HT1080 (cell line): ENCODE results near the gene SLC25A27. TPM values are rescaled to one million over a fixed set of nuclear protein-coding genes. Genes with fewer than 3 reads are reported as not detected.
"Not testable (repeated sequence)": the region's sequence is repeated elsewhere in the genome, so short reads cannot be mapped to it uniquely, and the experiment has no call there.

Source experiments
- DNase-seq: peaks from one replicate; pipeline ENCODE4 v3.0.0-alpha.2; 2015; ENCODE audit warnings: low read depth
- polyA plus RNA-seq, 2 experiments: library from polyadenylated mRNA; depleted of rRNA; stranded (reverse); fragments of >200 nt; gene quantifications; 2 replicates each; pipeline ENCODE4 v1.2.3, GENCODE V29; 2015
- total RNA-seq: library from RNA; depleted of rRNA; stranded (reverse); fragments of >200 nt; shearing (Covaris generic); gene quantifications from 2 replicates; pipeline ENCODE4 v1.2.3, GENCODE V29; 2014; rRNA removed

SLC25A27 gene, protein sequence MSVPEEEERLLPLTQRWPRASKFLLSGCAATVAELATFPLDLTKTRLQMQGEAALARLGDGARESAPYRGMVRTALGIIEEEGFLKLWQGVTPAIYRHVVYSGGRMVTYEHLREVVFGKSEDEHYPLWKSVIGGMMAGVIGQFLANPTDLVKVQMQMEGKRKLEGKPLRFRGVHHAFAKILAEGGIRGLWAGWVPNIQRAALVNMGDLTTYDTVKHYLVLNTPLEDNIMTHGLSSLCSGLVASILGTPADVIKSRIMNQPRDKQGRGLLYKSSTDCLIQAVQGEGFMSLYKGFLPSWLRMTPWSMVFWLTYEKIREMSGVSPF
- 0.90 and 2.7 TPM in 2 replicates for total RNA-seq
- 0.99 and 1.3 TPM in 2 replicates for polyA plus RNA-seq (2015; cell fraction: cytosol; rRNA removed)
- 47.5 and 78.4 TPM in 2 replicates for polyA plus RNA-seq (2015; cell fraction: nucleus; rRNA removed)

DNA sequence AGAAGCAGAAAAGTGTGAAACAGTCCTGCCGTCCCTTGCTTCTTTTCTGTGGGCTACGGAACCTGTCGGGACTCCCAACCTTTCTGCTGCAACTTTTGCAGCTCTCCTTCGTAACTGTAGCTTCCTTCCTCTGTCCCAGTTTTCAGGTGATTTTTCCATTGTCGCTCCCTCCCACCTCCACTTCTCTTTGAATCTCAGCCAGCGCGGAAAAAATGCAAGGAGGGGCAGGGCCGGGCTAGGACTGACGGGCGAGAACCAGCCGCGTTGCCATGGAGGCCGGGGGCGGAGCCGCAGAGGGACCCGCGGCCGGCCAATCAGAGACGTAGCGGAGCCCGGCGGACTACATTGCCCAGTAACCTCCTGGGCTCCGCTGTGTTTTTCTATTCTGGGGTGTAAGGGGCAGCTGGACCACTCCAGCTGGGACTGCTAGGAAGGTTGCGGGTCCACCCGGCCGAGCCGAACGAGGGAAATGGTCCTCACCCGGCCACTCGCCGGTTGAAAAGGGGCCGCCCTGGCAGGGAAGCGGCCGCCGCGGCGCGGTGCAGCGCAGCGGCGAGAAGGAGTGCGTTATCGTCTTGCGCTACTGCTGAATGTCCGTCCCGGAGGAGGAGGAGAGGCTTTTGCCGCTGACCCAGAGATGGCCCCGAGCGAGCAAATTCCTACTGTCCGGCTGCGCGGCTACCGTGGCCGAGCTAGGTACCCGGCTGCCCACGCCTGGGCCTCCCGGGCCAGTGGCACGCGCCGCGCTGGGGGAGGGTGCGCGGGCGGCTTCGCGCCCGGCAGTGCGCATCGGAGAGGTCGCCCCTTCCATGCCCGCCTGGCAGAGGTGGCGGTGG lies at the start of gene SLC25A27, which contains the start of gene CYP39A1:
SLC25A27 (plus strand) TSS at position 373 of the 836 bp plus-strand sequence; CDS start at position 591, 218 bp downstream.
CYP39A1 (minus strand) TSS at position 216 of the 836 bp plus-strand sequence. CDS start 236 bp downstream, outside the sequence.
- peak; percentile 88 for DNase-seq

DNA sequence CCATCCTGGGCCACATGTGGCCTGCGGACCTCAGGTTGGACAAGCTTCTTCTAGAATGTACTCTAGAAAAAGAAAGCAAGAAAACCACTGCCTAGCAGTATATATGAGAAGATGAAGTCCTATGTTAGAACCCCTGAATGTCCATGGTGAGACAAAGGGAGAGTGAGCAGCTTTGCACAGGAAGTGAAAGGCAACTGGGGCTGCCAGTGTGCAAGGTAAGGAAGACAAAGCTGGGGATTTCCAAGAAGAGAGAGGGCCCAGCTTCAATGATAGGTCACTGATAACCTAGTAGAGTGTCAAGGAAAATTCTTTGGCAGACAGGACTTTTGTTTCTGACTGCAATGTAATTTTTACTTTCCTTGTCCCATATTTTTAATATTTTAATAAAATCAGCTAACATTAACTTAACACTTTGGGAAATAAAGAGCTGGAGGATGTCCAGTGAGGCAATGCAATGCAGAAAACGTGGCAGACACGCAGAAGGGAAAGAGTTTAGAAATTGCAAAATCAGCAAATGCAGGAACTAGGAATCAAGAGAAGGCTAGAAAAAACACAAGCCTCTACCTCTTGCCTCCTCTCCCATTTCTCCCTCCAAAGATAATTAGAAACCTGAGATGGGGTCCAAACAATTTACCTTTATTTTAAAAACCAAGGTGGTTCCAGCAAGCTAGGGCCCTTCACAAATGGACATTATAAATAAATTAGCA lies 47.5 kb upstream of the SLC25A27 start:
- DNase-seq = no peak

DNA sequence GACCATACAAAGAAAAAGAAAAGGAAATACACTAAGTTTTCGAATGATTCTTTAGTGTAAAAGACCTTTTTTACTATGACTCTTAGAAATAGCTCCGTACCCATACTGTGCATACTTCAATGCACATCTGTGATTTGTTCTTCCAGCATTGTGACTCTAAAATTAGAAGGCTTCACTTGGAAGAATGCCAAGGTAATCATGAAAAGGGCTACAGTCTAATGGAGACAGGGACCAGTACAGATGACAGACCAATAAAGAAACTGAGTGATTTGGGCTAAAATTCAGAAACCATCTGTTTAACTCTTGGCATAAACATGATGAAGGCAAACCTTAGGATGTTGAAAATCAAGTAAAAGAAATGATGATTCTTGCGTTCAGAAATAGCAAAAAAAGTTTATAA lies 46.4 kb upstream of the SLC25A27 start:
- no peak for DNase-seq

DNA sequence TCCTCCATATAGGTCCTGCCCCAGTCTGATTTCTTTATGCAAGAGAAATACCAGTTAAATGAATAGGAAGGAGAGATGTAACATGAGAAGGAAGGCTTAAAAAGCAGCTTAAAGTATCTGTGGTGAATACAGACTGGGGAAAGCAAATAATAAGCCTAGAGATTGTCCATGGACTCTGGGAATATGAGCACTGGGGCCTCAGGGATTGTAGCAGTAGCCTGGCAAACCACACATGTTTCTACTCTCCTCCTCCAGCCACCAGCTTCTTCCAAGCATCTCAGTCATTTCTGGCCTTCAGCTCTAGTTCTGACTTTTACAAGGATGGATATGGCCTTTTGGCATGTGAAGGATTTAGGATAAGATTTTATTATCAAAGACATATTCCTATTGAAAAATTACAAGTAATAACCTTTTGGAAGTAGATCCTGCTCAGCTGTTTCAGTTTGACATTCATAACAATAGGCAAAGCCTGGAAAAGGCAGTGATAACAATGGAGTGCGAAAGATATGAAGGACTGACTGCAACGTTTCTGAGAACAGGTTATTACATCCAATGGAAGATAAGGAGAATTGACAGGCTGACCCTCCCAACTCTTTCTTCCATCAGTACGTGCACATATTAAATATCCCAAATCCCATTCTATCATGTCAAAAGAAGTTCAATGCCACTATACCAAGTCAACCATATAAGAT lies 41.8 kb upstream of the SLC25A27 start:
- no peak for DNase-seq

DNA sequence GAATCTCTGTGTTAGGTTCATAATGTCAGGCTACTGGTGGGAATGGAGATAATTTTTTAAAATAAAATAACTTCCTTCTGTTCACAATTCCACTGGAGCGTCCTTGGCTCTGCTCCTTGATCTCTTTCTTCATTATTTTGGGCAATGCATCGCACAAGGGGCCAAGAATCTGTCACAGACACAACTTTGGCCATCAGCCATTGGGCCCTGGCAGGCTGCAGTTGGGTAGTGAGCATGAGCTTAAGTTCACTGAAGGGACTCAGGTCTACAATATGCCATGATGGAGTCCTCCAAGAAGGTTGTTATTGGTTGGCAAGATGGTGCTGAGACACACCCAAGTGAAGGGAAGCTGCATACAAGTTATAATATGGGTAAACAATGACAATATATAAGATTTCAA lies 40.1 kb upstream of the SLC25A27 start:
- no peak for DNase-seq

DNA sequence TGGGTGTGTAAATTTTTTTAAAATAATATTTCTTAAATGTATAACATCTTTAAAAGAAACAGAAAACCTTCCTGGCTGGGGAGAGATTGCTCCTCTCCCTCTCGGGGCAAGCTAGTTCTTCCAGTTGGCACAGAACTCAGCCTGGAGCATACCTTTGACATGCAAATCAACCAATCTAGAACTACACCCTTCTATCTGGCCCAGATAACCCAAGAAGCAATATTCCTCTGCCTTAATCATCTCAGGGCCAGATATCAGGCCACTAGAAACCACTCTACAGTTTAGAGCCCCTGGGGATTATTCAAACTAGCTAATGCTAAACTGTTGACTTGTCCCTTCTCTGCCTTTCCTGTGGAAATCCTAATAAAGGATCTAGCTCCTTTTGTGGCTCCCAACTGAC lies 34.0 kb upstream of the SLC25A27 start:
- DNase-seq = no peak

DNA sequence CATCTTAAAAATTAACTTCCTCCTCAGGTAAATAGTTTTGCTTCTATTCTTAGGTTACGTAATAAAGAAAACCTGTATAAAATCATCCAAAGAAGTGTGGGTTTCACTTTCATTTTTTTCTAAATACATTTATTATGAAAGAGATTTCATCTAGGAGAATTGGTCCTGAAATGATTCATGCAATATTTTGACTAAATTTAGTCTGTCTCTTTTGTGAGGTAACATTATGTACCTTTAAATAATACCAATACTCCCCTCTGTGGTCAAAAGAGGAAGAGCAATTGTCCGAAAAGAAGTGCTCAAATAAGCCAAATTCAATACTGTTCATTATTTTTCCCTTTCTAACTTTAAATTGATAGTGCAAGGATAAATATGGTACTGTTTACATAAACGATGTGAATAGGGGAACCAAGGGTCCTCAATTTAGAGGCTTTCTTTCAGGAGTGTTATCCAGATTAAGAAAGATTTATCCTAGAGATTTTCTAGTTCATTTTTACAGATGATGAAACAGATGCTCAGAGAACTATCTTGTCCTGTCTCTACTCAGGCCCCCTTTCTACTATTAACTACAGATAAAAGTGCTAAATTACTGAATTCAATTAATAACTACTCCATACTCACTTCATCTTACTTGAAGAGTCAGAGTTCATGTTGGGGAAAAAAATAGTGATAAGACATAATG lies 26.4 kb upstream of the SLC25A27 start:
- DNase-seq = peak; percentile 8

DNA sequence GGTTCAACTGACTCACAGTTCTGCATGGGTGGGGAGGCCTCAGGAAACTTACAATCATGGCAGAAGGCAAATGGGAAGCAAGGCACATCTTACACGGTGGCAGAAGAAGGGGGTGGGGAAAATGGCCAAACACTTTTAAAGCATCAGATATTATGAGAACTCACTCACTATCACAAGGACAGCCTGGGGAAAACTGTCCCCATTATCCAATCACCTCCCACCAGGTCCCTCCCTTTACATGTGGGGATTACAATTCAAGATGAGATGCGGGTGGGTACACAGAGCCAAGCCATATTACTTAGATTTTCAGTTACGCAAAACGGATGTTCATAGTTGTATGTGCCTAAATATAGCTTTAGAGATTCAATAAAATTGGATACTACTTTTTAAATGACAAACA lies 25.8 kb upstream of the SLC25A27 start:
- DNase-seq = no peak

DNA sequence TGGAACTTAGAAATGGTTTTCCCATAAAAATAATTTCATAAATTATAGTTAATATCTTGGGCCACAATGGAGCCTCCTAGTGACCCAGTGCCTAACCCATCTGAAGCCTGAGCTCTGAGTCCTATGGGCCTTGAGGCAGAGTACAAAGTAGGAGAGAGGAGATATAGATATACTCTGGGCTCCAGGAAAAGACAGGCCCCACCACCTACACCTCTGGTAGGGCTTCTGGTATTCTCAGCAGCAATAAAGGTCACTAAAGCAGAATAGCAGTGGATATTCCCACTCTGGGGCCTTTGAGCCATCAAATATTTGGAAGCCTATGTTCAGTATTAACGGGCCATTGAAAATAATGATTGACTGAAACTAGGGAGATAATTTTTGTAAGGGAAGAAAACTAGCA lies 24.3 kb upstream of the SLC25A27 start:
- no peak for DNase-seq

DNA sequence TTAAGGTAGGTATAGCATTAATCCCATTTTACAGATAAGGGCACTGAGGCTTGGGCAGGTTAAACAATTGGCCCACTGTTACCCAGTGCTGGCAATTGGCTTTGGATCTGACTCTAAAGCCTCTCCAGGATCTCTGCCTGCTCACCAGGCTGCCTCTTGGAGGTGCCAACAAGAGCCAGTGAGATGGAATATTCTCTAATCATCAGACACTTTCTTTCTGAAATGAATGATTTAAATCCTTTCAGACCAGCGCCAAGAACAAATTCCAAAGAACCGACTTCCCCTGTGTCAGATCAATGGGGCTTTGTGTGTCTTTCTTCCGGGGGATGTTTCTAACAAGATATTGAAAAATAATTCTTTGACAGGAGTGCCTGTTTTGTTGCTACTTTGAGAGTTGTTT lies 23.8 kb upstream of the SLC25A27 start:
- DNase-seq = no peak

DNA sequence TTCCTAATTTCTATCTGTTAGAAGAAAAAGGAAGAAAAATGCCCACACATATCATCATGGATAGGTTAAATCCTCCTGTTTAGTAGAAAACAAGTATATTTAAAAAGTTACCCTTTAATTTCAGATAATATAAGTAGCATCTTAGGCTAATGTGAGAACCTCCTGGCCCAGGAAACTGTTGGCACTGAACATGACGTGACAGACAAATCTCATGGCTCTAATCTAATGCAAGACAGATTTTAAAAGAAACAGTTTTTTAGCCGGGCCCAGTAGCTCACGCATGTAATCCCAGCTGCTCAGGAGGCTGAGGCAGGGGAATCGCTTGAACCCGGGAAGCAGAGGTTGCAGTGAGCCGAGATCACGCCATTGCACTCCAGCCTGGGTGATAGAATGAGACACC lies 23.1 kb upstream of the SLC25A27 start:
- DNase-seq = no peak

DNA sequence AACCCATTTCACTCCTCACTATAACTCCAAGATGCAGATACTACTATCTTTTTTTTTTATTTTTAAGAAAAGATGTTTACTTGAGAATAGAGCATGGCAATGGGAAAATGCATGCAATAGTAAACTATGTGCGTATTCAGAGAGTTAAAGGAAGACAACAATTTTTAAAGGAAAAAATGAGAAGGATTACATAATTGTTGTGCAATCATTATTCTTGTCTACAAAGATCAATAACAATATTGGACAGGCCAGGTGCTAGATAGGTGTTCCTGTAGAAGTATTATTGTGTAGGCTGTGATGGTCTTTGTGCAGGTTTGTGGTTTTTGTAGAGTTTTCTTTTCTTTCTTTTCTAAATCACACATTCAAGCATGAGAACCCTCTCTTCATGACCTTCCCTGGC lies 20.7 kb upstream of the SLC25A27 start:
- no peak for DNase-seq

DNA sequence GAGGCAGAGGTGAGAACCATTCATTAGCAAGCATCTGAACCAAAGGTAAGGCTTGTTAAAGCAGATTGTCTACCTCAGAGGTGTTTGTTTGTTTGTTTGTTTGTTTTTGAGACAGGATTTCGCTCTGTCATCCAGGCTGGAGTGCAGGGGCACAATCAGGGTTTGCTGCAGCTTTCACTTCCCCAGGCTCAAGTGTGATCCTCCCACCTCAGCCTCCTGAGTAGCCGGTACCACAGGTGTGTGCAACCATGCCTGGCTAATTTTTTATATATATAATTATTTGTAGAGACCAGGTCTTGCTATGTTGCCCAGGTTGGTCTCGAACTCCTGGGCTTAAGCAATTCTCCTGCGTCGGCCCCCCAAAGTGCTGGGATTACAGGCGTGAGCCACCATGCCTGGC lies 17.3 kb upstream of the SLC25A27 start:
- no peak for DNase-seq

DNA sequence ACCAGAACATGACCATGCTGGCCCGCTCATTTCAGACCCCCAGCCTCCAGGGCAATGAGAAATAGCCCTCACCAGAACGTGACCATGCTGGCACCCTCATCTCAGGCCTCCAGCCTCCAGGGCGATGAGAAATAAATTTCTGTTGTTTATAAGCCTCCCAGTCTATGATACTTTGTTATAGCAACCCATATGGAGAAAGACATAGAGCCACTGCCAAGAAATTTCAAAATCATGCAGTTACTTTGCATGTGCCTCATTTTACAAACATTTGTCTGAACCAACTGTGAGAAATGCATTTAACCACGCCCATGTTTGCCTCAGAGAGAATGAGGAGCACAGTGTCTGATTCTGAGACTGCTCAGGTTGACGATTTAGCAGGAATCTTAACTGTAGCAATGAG lies 15.6 kb upstream of the SLC25A27 start:
- DNase-seq = no peak

DNA sequence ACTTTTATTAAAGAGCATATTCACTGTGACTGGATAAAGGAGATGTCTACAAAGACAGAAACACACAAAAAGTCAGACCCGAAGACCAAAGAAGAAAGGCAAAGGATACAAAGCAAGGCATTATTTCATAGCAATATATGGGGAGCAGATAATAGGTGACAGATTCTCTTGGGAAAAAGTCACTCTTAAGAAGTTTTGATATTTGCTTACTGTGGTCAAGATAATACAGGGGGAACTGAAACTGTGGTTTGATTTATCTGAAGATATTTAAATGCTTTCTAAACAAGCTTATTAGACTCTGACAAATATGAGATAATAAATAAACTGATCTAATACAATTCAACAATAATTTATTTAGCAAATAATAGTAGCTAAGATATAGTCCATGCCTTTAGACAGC lies 14.8 kb upstream of the SLC25A27 start:
- no peak for DNase-seq

DNA sequence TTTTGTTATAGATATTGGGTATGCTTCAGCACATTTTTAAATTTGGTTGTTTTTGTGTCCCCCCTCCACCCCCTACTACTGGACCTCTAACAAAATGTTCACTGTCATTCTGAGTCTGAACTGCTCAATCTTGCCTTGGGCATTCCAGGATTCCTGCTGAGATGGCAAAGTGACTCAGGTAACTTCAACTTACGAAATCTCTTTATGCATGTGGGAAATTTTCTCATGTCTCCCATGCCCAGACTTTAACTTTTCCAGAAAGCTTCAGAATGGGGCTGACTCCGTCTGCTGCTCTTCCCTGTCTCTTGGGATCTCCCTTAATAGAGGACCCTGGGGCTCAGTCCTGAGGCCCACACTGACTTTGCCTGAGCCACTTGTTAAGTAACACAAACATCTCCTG lies 14.1 kb upstream of the SLC25A27 start:
- no peak for DNase-seq

DNA sequence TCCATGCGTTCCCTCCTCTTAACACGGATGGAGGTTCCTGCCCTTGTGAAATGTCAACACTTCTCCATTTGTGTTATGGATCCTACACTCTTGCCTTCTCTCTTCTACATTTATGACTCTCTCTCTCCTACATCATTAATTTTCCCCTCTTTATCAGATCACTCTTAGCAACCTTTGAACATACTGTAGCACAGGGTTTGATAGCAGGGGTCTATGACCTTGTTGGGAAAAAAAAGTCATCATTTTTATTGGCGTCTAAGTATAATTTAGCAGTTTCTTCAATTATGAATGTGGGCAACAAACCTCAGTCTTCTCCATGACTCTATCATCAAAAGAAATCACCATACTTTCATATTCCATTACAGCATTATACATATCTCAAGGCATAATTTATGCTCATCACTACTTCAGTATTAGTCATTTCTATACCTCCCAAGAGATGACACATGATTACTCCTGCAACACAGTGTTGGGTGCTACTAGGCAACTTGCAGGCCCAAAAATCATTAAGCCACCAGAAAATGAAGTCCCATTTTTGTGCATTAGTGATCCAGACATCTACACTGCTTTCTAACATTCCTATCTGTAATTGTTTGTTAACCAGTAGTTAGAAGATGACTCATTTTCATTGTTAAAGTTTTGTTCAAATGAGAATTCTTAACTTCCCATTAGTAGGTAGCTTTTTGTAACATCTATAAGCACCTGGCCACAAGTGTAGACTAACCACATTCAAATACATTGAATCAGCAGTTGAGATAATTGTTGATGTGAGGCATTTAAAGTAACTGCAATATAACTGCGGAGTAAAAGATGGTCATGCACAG lies 9.6 kb upstream of the SLC25A27 start:
- DNase-seq = no peak

DNA sequence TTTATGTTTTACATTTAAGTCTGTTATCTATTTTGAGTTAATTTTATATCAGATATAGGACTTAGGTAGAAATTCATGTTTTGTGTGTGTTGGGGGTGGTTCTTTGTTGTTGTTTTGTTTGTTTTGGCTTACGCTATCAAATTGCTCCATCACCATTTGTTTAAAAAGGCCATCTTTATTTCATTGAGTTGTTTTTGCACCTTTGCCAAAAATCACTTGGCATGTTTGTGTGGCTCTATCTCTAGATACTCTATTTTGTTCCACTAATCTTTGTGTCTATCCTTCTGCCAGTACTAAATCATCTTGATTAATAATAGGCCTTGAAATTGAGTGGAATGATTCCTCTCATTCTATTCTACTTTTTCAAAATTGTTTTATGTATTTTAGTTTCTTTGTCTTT lies 7.5 kb upstream of the SLC25A27 start:
- no peak for DNase-seq

DNA sequence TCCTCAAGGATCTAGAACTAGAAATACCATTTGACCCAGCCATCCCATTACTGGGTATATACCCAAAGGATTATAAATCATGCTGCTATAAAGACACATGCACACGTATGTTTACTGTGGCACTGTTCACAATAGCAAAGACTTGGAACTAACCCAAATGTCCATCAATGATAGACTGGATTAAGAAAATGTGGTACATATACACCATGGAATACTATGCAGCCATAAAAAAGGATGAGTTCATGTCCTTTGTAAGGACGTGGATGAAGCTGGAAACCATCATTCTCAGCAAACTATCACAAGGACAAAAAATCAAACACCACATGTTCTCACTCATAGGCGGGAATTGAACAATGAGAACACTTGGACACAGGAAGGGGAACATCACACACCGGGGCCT lies 4.7 kb upstream of the SLC25A27 start:
- not testable (repeated sequence) for DNase-seq
